Activated CD8-positive, alpha-beta T cell treated with anti-CD3 and anti-CD28 coated beads for 36 hours (primary cell): ENCODE data around the gene LMO3. TPM values are rescaled to one million over a fixed set of nuclear protein-coding genes. Genes with fewer than 3 reads are reported as not detected.

Experiments
- ATAC-seq: fragments of 200-7000 bp; cut with Tn5 transposase; one replicate; pipeline ENCODE4 v1.10.0; 2021; ENCODE audit warnings: mild to moderate bottlenecking, moderate library complexity
- CTCF ChIA-PET: fragments of 350-600 bp; sonication (Branson Sonifier 250); formaldehyde crosslinking; loops from one replicate; lab custom pipeline; 2021; ENCODE audit warnings: antibody characterized with exemption; lab: Charles Lee
- POLR2A ChIA-PET: fragments of 350-600 bp; sonication (Branson Sonifier 250); formaldehyde crosslinking; loops from one replicate; lab custom pipeline; 2021; ENCODE audit warnings: antibody characterized with exemption; lab: Charles Lee
- DNase-seq: peaks from one replicate; pipeline ENCODE4 v3.0.0-alpha.2; 2020
- H3K27ac Mint-ChIP-seq: one replicate; pipeline ENCODE4 v1.8.0; 2021; ENCODE audit warnings: mild to moderate bottlenecking, mixed read lengths
- H3K27me3 Mint-ChIP-seq: one replicate; pipeline ENCODE4 v1.8.0; 2021; ENCODE audit warnings: mixed read lengths
- H3K36me3 Mint-ChIP-seq: one replicate; pipeline ENCODE4 v1.8.0; 2021; ENCODE audit warnings: low read depth, mixed read lengths
- H3K4me1 Mint-ChIP-seq: one replicate; pipeline ENCODE4 v1.8.0; 2021; ENCODE audit warnings: low read depth, mixed read lengths
- H3K4me3 Mint-ChIP-seq: one replicate; pipeline ENCODE4 v1.8.0; 2021; ENCODE audit warnings: mild to moderate bottlenecking, moderate library complexity, mixed read lengths
- H3K9me3 Mint-ChIP-seq: one replicate; pipeline ENCODE4 v1.8.0; 2021; ENCODE audit warnings: mixed read lengths
- CTCF ChIP-seq: fragments of 200-600 bp; IDR thresholded peaks from one replicate; pipeline ENCODE4 v1.8.0; 2022; ENCODE audit warnings: antibody characterized with exemption, mild to moderate bottlenecking
- intact Hi-C: fragments of 100-400 bp; cut with micrococcal nuclease; formaldehyde crosslinking; loops from one replicate; pipeline ENCODE4 v1.10.0; 2022
- total RNA-seq, 2 experiments: library from RNA; stranded (reverse); gene quantifications; one replicate each; pipeline ENCODE4 v1.2.3, GENCODE V29; 2021

Gene LMO3
- total RNA-seq, 2 experiments from 2014 or later: not detected

- Mint-ChIP-seq H3K9me3 (peaks cover 1% of the 10 kb centered on the region), H3K4me1 (no peaks in the 10 kb centered on the region), H3K27me3 (peaks cover 33% of the 10 kb centered on the region), H3K27ac (no peak overlapping the region), H3K36me3 (peaks cover 2% of the 10 kb centered on the region), H3K4me3 (no peak overlapping the region)
- CTCF ChIA-PET: no interaction called here
- ATAC-seq: no peak
- no peak for TF ChIP-seq CTCF
- DNase-seq: no peak
- intact Hi-C loops: no loop called here
- POLR2A ChIA-PET: no interaction called here
These were observed 1.9 kb downstream of the LMO3 start for GRCh38 chr12:16603916-16604575.

- H3K36me3 Mint-ChIP-seq: peaks cover 2% of the 10 kb centered on the region
- POLR2A ChIA-PET: no interaction called here
These were observed 2.6 kb downstream of the LMO3 start for GRCh38 chr12:16603260-16603915.

GRCh38 chr12:16602412-16602811 is 3.5 kb downstream of the LMO3 start:
- H3K9me3 Mint-ChIP-seq: peaks cover 1% of the 10 kb centered on the region

More at GRCh38 chr12:16603260-16603915, 2.6 kb downstream of the LMO3 start:
- no peak for ATAC-seq
- Mint-ChIP-seq H3K4me1 (no peaks in the 10 kb centered on the region), H3K4me3 (no peak overlapping the region), H3K27ac (no peak overlapping the region), H3K9me3 (peaks cover 1% of the 10 kb centered on the region), H3K27me3 (peaks cover 33% of the 10 kb centered on the region)
- TF ChIP-seq CTCF: no peak
- DNase-seq: no peak
- CTCF ChIA-PET: no interaction called here
- intact Hi-C loops: no loop called here

GRCh38 chr12:16600525-16600924 is 5.4 kb downstream of the LMO3 start:
- Mint-ChIP-seq H3K27ac (no peak overlapping the region), H3K4me3 (no peak overlapping the region), H3K27me3 (peaks cover 11% of the 10 kb centered on the region), H3K36me3 (no peaks in the 10 kb centered on the region), H3K9me3 (no peaks in the 10 kb centered on the region), H3K4me1 (no peaks in the 10 kb centered on the region)
- no peak for ATAC-seq
- CTCF ChIA-PET: no interaction called here
- intact Hi-C loops: no loop called here
- TF ChIP-seq CTCF: no peak
- DNase-seq: no peak
- POLR2A ChIA-PET: no interaction called here

More at GRCh38 chr12:16602412-16602811, 3.5 kb downstream of the LMO3 start:
- no peak for ATAC-seq
- no peaks in the 10 kb centered on the region for H3K4me1 Mint-ChIP-seq
- no peak for TF ChIP-seq CTCF
- ChIA-PET POLR2A (no interaction called here), CTCF (no interaction called here)
- H3K36me3 Mint-ChIP-seq: peaks cover 2% of the 10 kb centered on the region
- H3K27me3 Mint-ChIP-seq: peaks cover 25% of the 10 kb centered on the region
- no peak overlapping the region for H3K4me3 Mint-ChIP-seq
- no peak for DNase-seq
- H3K27ac Mint-ChIP-seq: no peak overlapping the region
- intact Hi-C loops: no loop called here

GRCh38 chr12:16599081-16599480 is 6.9 kb downstream of the LMO3 start:
- H3K27ac Mint-ChIP-seq: no peak overlapping the region
- no peak for ATAC-seq
- no peaks in the 10 kb centered on the region for H3K4me1 Mint-ChIP-seq
- no peak for DNase-seq
- TF ChIP-seq CTCF: no peak
- ChIA-PET CTCF (no interaction called here), POLR2A (interaction anchor here (0.6 kb wide), 1 partner anchor 1821 kb away, joined by 3 read pairs; no protein-coding TSS in a partner anchor)
- no peaks in the 10 kb centered on the region for H3K36me3 Mint-ChIP-seq
- H3K9me3 Mint-ChIP-seq: no peaks in the 10 kb centered on the region
- no peak overlapping the region for H3K4me3 Mint-ChIP-seq
- peaks cover 6% of the 10 kb centered on the region for H3K27me3 Mint-ChIP-seq
- intact Hi-C loops: no loop called here
